H1 (cell line): ENCODE data around the gene ZNF219. TPM values are rescaled to one million over a fixed set of nuclear protein-coding genes. Genes with fewer than 3 reads are reported as not detected.

Experiments used
- CTCF ChIA-PET: fragments of 300-600 bp; sonication (Branson Sonifier 250); formaldehyde crosslinking; loops from one replicate; lab custom pipeline; 2021; ENCODE audit not compliant: partially characterized antibody; lab: Charles Lee
- POLR2A ChIA-PET: fragments of 300-600 bp; sonication (Branson Sonifier 250); formaldehyde crosslinking; loops from one replicate; lab custom pipeline; 2021; ENCODE audit warnings: inconsistent platforms; ENCODE audit not compliant: partially characterized antibody; lab: Charles Lee
- DNase-seq, 2 experiments: peaks; one replicate each; pipeline versions ENCODE4 v3.0.0 to v3.0.0-alpha.2; 2010 to 2022; ENCODE audit warnings: low spot score in 2 of 2, low read depth in 1 of 2, mixed read lengths in 1 of 2
- FAIRE-seq: peaks from 2 replicates; lab custom pipeline; 2011; peaks lifted over from hg19 to GRCh38; lab: Jason Lieb, UNC
- H2AFZ ChIP-seq: 2 replicates; pipeline ENCODE4 v1.8.1; 2012; ENCODE audit warnings: low read length, inconsistent platforms
- H2AK5ac ChIP-seq: 2 replicates; pipeline ENCODE4 v1.6.1; 2013; ENCODE audit warnings: low read depth, low read length
- H2BK120ac ChIP-seq: replicated peaks from 2 replicates; pipeline ENCODE3; 2013; ENCODE audit warnings: low read depth, low read length, inconsistent platforms
- H2BK12ac ChIP-seq: 2 replicates; pipeline ENCODE4 v1.6.1; 2013; ENCODE audit warnings: low read depth, low read length
- H2BK15ac ChIP-seq: 2 replicates; pipeline ENCODE4 v1.6.1; 2013; ENCODE audit warnings: low read length
- H2BK20ac ChIP-seq: 2 replicates; pipeline ENCODE4 v1.6.1; 2013; ENCODE audit warnings: low read length
- H2BK5ac ChIP-seq: 2 replicates; pipeline ENCODE4 v1.6.1; 2013; ENCODE audit warnings: low read depth, low read length
- H3K14ac ChIP-seq: 2 replicates; pipeline ENCODE4 v1.6.1; 2013; ENCODE audit warnings: inconsistent platforms; ENCODE audit not compliant: insufficient read length
- H3K18ac ChIP-seq: 2 replicates; pipeline ENCODE4 v1.6.1; 2013; ENCODE audit warnings: low read length; ENCODE audit errors: extremely low read depth
- H3K23ac ChIP-seq: 2 replicates; pipeline ENCODE4 v1.6.1; 2013; ENCODE audit warnings: inconsistent platforms; ENCODE audit not compliant: insufficient read length
- H3K23me2 ChIP-seq: 2 replicates; pipeline ENCODE4 v1.6.1; 2013; ENCODE audit warnings: low read depth, low read length
- H3K27ac ChIP-seq: 2 replicates; pipeline ENCODE4 v1.6.1; 2011; ENCODE audit warnings: low read depth, low read length, inconsistent platforms
- H3K27me3 ChIP-seq, 4 experiments: replicated peaks in 1 of 4; 1 replicate in 1 of 4; 2 replicates in 3 of 4; pipeline versions ENCODE4 v1.6.1 to v1.8.1; 2011 to 2013; ENCODE audit warnings: low read length in 3 of 4, mild to moderate bottlenecking in 3 of 4, inconsistent platforms in 2 of 4, mixed read lengths in 2 of 4, moderate library complexity in 1 of 4; ENCODE audit not compliant: control insufficient read depth in 3 of 4, insufficient read depth in 3 of 4; ENCODE audit errors: extremely low read depth in 1 of 4
- H3K36me3 ChIP-seq, 4 experiments: 2 replicates each; pipeline versions ENCODE4 v1.6.1 to v1.8.1; 2011 to 2013; ENCODE audit warnings: mild to moderate bottlenecking in 4 of 4, low read length in 3 of 4, moderate library complexity in 2 of 4, control low read depth in 1 of 4, inconsistent platforms in 1 of 4; ENCODE audit not compliant: insufficient read depth in 4 of 4, control insufficient read depth in 2 of 4
- H3K4ac ChIP-seq: replicated peaks from 2 replicates; pipeline ENCODE3; 2013; ENCODE audit warnings: low read length, low read depth, mixed read lengths, inconsistent platforms; ENCODE audit not compliant: insufficient read length
- H3K4me1 ChIP-seq, 4 experiments: replicated peaks in 1 of 4; 1 replicate in 1 of 4; 2 replicates in 3 of 4; pipeline versions ENCODE4 v1.6.1 to v1.8.1; 2011 to 2013; ENCODE audit warnings: low read length in 3 of 4, inconsistent platforms in 2 of 4, mixed read lengths in 1 of 4; ENCODE audit not compliant: insufficient read depth in 4 of 4, control insufficient read depth in 3 of 4
- H3K4me2 ChIP-seq, 2 experiments: 2 replicates each; pipeline versions ENCODE4 v1.6.1 to v1.8.1; 2011 to 2013; ENCODE audit warnings: low read depth in 2 of 2, low read length in 2 of 2, control low read depth in 1 of 2, inconsistent platforms in 1 of 2, mild to moderate bottlenecking in 1 of 2; ENCODE audit not compliant: insufficient read depth in 1 of 2
- H3K4me3 ChIP-seq, 4 experiments: fragments of 200-600, 300-600 bp in 1 of 4; sonication (generic), shearing (Covaris generic), sonication (Bioruptor Twin) in 1 of 4; 2 replicates each; pipeline versions ENCODE4 v1.5.1 to v1.8.1; 2011 to 2016; ENCODE audit warnings: low read length in 4 of 4, low read depth in 3 of 4, control low read depth in 2 of 4, inconsistent platforms in 2 of 4, mild to moderate bottlenecking in 2 of 4, mixed read lengths in 1 of 4, moderate library complexity in 1 of 4; ENCODE audit not compliant: insufficient read depth in 2 of 4; ENCODE audit errors: extremely low read depth in 1 of 4
- H3K56ac ChIP-seq: replicated peaks from 2 replicates; pipeline ENCODE3; 2013; ENCODE audit warnings: low read depth, mild to moderate bottlenecking, mixed read lengths, low read length, inconsistent platforms; ENCODE audit not compliant: insufficient read length
- H3K79me1 ChIP-seq: 2 replicates; pipeline ENCODE4 v1.6.1; 2013; ENCODE audit warnings: low read depth, low read length, control low read depth
- H3K79me2 ChIP-seq, 2 experiments: 2 replicates each; pipeline versions ENCODE4 v1.6.1 to v1.8.1; 2012 to 2013; ENCODE audit warnings: low read length in 2 of 2, mild to moderate bottlenecking in 2 of 2, inconsistent platforms in 1 of 2; ENCODE audit not compliant: insufficient read depth in 2 of 2, control insufficient read depth in 1 of 2
- H3K9ac ChIP-seq, 4 experiments: replicated peaks in 1 of 4; 1 replicate in 1 of 4; 2 replicates in 3 of 4; pipeline versions ENCODE4 v1.6.1 to v1.8.1; 2011 to 2013; ENCODE audit warnings: low read depth in 3 of 4, low read length in 3 of 4, control low read depth in 2 of 4, mild to moderate bottlenecking in 2 of 4, moderate library complexity in 2 of 4, inconsistent platforms in 1 of 4; ENCODE audit errors: extremely low read depth in 1 of 4
- H3K9me3 ChIP-seq, 2 experiments: 2 replicates each; pipeline versions ENCODE4 v1.6.1 to v1.8.1; 2012 to 2013; ENCODE audit warnings: mild to moderate bottlenecking in 2 of 2, moderate library complexity in 2 of 2, control low read depth in 1 of 2, inconsistent platforms in 1 of 2, low read depth in 1 of 2, low read length in 1 of 2, mixed read lengths in 1 of 2; ENCODE audit not compliant: insufficient read depth in 2 of 2
- H4K20me1 ChIP-seq, 2 experiments: replicated peaks in 1 of 2; 2 replicates each; pipeline versions ENCODE3 to v1.8.1; 2011 to 2013; ENCODE audit warnings: inconsistent platforms in 2 of 2, low read length in 2 of 2, mild to moderate bottlenecking in 1 of 2; ENCODE audit not compliant: insufficient read depth in 2 of 2, control insufficient read depth in 1 of 2
- H4K5ac ChIP-seq: 2 replicates; pipeline ENCODE4 v1.6.1; 2013; ENCODE audit warnings: low read length, low read depth, mixed read lengths, inconsistent platforms; ENCODE audit not compliant: insufficient read length
- H4K8ac ChIP-seq: 2 replicates; pipeline ENCODE4 v1.8.0; 2013; ENCODE audit warnings: mild to moderate bottlenecking, moderate library complexity, low read length, inconsistent platforms; ENCODE audit not compliant: insufficient read depth; ENCODE audit errors: extremely low read depth
- H4K91ac ChIP-seq: replicated peaks from 2 replicates; pipeline ENCODE3; 2013; ENCODE audit warnings: low read length, mixed read lengths, inconsistent platforms; ENCODE audit not compliant: insufficient read length
- EP300 ChIP-seq, 2 experiments: IDR thresholded peaks; 1 replicate in 1 of 2; 2 replicates in 1 of 2; pipeline ENCODE4 v1.6.1; 2011 to 2012; ENCODE audit warnings: low read depth in 2 of 2, low read length in 2 of 2, mild to moderate bottlenecking in 2 of 2, borderline replicate concordance in 1 of 2, inconsistent platforms in 1 of 2, moderate library complexity in 1 of 2
- JUND ChIP-seq: IDR thresholded peaks from 2 replicates; pipeline ENCODE4 v1.6.1; 2011; ENCODE audit warnings: mild to moderate bottlenecking, improper control_type of control experiment, low read length
- POLR2A ChIP-seq, 2 experiments: IDR thresholded peaks; 1 replicate in 1 of 2; 2 replicates in 1 of 2; pipeline ENCODE4 v1.6.1; 2011; ENCODE audit warnings: low read depth in 2 of 2, low read length in 2 of 2, mild to moderate bottlenecking in 2 of 2; ENCODE audit errors: control extremely low read depth in 1 of 2
- POLR2AphosphoS5 ChIP-seq: IDR thresholded peaks from 2 replicates; pipeline ENCODE4 v1.6.1; 2011; ENCODE audit warnings: low read depth, low read length
- SIN3A ChIP-seq, 2 experiments: IDR thresholded peaks in 1 of 2; conservative IDR thresholded peaks in 1 of 2; 2 replicates each; pipeline ENCODE4 v1.6.1; 2011 to 2012; ENCODE audit warnings: low read length in 2 of 2, improper control_type of control experiment in 1 of 2, low read depth in 1 of 2, mild to moderate bottlenecking in 1 of 2
- WGBS, 2 experiments: shearing (Covaris generic) in 1 of 2; methylation state at CpG; one replicate each; pipeline versions ENCODE4 v1.1.6 to v1.1.7; 2013 to 2015; ENCODE audit warnings: low lambda C conversion rate in 2 of 2, mixed read lengths in 2 of 2, inconsistent platforms in 1 of 2, low coverage in 1 of 2, missing lambda C conversion rate in 1 of 2; ENCODE audit not compliant: insufficient replicate concordance in 2 of 2, insufficient coverage in 1 of 2, insufficient read length in 1 of 2; ENCODE audit errors: extremely low coverage in 1 of 2, missing lambda C conversion rate in 1 of 2; 5-methylcytosine and 5-hydroxymethylcytosine counted together
- polyA plus RNA-seq, 7 experiments: library from polyadenylated mRNA; depleted of rRNA in 3 of 7; stranded (reverse) in 5 of 7; unstranded in 2 of 7; fragments of >200 nt in 5 of 7; fragments of 200-250 nt in 2 of 7; gene quantifications; 1 replicate in 5 of 7; 2 replicates in 1 of 7; 4 replicates in 1 of 7; pipeline versions ENCODE4 v1.2.1 to v1.2.3, GENCODE V29; 2011 to 2013; ENCODE audit warnings: missing spikeins in 2 of 7, mixed read lengths in 2 of 7
- total RNA-seq: library from RNA; stranded (reverse); fragmentation: NEBNext Ultra II Directional; extraction: Animal tissue kit (Norgen Biotek cat#: 25700); gene quantifications from 2 replicates; pipeline ENCODE4 v1.2.1, GENCODE V29; 2021

The ZNF219 gene
- total and polyA plus RNA-seq, 2 of the 8 experiments (the other 6 are each of a cell fraction or from before 2014, with no cell fraction given): 113 to 160 TPM

GRCh38 chr14:21087294-21088091 lies 11.0 kb downstream of the ZNF219 start:
- H2BK120ac ChIP-seq: no peak overlapping the region
- H3K79me1 ChIP-seq: 0 out of 2 replicates have a peak, but pooled peaks cover 4% of the 10 kb centered on the region
- H4K5ac ChIP-seq: no peak overlapping the region
- TF ChIP-seq POLR2AphosphoS5 (0 out of 2 replicates have a peak, but pooled peaks have one; percentile 30), POLR2A (IDR thresholded peaks at IDR 0.05; ENCODE audit: control extremely low read depth in 1 of 2, low read depth in 2 of 2, low read length in 2 of 2) (peak in 1 of 2 experiments; percentile 76; a peak in 2 of 3 replicates), EP300 (IDR thresholded peaks at IDR 0.05; ENCODE audit: borderline replicate concordance in 1 of 2, low read depth in 2 of 2, low read length in 2 of 2) (no peak), SIN3A (conservative IDR thresholded peaks at IDR 0.05 in 1 of 2, IDR thresholded peaks at IDR 0.05 in 1 of 2; ENCODE audit: low read depth in 1 of 2, low read length in 2 of 2) (peak; percentile 38 to 84; a peak in 2 of 4 replicates), JUND (peak; percentile 74)
- H2BK12ac ChIP-seq: no peak overlapping the region
- no peak overlapping the region for H3K4me2 ChIP-seq
- H4K20me1 ChIP-seq: peaks cover 12 to 19% of the 10 kb centered on the region in 2 experiments
- no peak overlapping the region for H2BK15ac ChIP-seq
- H3K18ac ChIP-seq: no peak overlapping the region
- H3K23me2 ChIP-seq: no peaks in the 10 kb centered on the region
- DNase-seq (no peak), FAIRE-seq (peak; percentile 90)
- no peak overlapping the region; a peak in 1 of 7 replicates for H3K9ac ChIP-seq
- H3K56ac ChIP-seq: no peak overlapping the region
- no peak overlapping the region for H3K14ac ChIP-seq
- peaks cover 0 to 5% (median under 1%) of the 10 kb centered on the region in 4 experiments; a peak in 3 of 7 replicates for H3K4me1 ChIP-seq
- no peaks in the 10 kb centered on the region; a peak in 1 of 4 replicates for H3K79me2 ChIP-seq
- no peak overlapping the region for H2BK5ac ChIP-seq
- H3K23ac ChIP-seq: no peak overlapping the region
- ChIA-PET CTCF (interaction anchor here (0.6 to 10.2 kb wide), 9 partner anchors 16 to 120 kb away, joined by 3 to 148 read pairs (median 5); partner anchors contain the start of gene TMEM253), POLR2A (interaction anchor here (0.6 to 12.4 kb wide), 13 partner anchors 9 to 369 kb away, joined by 3 to 245 read pairs (median 4); partner anchors contain the start of genes ARHGEF40, CHD8, NDRG2 and TMEM253)
- WGBS, 2 experiments: 78% methylated on average over 19 of the region's 19 CpGs; no CpG with 5 or more reads in 1 of the 2 experiments
- H3K36me3 ChIP-seq: peaks cover 22 to 73% (median 63%) of the 10 kb centered on the region in 4 experiments
- H2BK20ac ChIP-seq: no peak overlapping the region
- H3K4me3 ChIP-seq: no peak overlapping the region
- H3K27ac ChIP-seq: peak overlapping the region; percentile 47; the same call in 1 of the 2 replicates
- no peak overlapping the region for H2AFZ ChIP-seq
- H3K9me3 ChIP-seq: no peaks in the 10 kb centered on the region
- H4K91ac ChIP-seq: no peak overlapping the region
- H3K4ac ChIP-seq: no peak overlapping the region
- H4K8ac ChIP-seq: no peak overlapping the region
- H3K27me3 ChIP-seq: no peaks in the 10 kb centered on the region
- H2AK5ac ChIP-seq: no peak overlapping the region
